Memory B cell (primary cell): Measurements from ENCODE around the gene TECPR1.

Experiments used
- ATAC-seq: fragments of 150-1000 bp; cut with Tn5 transposase; 2 replicates; pipeline ENCODE4 v1.10.0; 2021; ENCODE audit warnings: low read depth, mild to moderate bottlenecking, moderate library complexity
- DNase-seq, 2 donors: peaks; one replicate each; pipeline ENCODE4 v3.0.0; 2022; ENCODE audit warnings: low spot score in 2 of 2
- H3K27ac Mint-ChIP-seq: one replicate; pipeline ENCODE4 v1.8.0; 2022; ENCODE audit warnings: mild to moderate bottlenecking, moderate library complexity, mixed read lengths
- H3K27me3 Mint-ChIP-seq: one replicate; pipeline ENCODE4 v1.8.0; 2022; ENCODE audit warnings: mixed read lengths
- H3K36me3 Mint-ChIP-seq: one replicate; pipeline ENCODE4 v1.8.0; 2022; ENCODE audit warnings: mild to moderate bottlenecking, mixed read lengths
- H3K4me1 Mint-ChIP-seq: one replicate; pipeline ENCODE4 v1.8.0; 2022; ENCODE audit warnings: mixed read lengths
- H3K4me3 Mint-ChIP-seq: one replicate; pipeline ENCODE4 v1.8.0; 2022; ENCODE audit warnings: mild to moderate bottlenecking, moderate library complexity, mixed read lengths
- H3K9me3 Mint-ChIP-seq: one replicate; pipeline ENCODE4 v1.8.0; 2022; ENCODE audit warnings: mixed read lengths

TECPR1 gene

GRCh38 chr7:98174334-98175259 lies 77.4 kb downstream of the TECPR1 start:
- H3K27me3 Mint-ChIP-seq = no peaks in the 10 kb centered on the region
- H3K4me1 Mint-ChIP-seq = no peaks in the 10 kb centered on the region
- peaks cover 15% of the 10 kb centered on the region for H3K36me3 Mint-ChIP-seq
- ATAC-seq = no peak
- H3K4me3 Mint-ChIP-seq = no peak overlapping the region
- no peak for DNase-seq
- H3K9me3 Mint-ChIP-seq = no peaks in the 10 kb centered on the region
- no peak overlapping the region for H3K27ac Mint-ChIP-seq

GRCh38 chr7:98171449-98171848 lies 80.6 kb downstream of the TECPR1 start:
- no peak for DNase-seq
- no peak for ATAC-seq
- H3K4me1 Mint-ChIP-seq = peaks cover 4% of the 10 kb centered on the region
- no peaks in the 10 kb centered on the region for H3K27me3 Mint-ChIP-seq
- no peak overlapping the region for H3K27ac Mint-ChIP-seq
- H3K9me3 Mint-ChIP-seq = no peaks in the 10 kb centered on the region
- H3K36me3 Mint-ChIP-seq = peaks cover 19% of the 10 kb centered on the region
- no peak overlapping the region for H3K4me3 Mint-ChIP-seq

GRCh38 chr7:98170966-98171365 lies 81.1 kb downstream of the TECPR1 start:
- no peak overlapping the region for H3K4me3 Mint-ChIP-seq
- peaks cover 6% of the 10 kb centered on the region for H3K4me1 Mint-ChIP-seq
- ATAC-seq = no peak
- H3K27me3 Mint-ChIP-seq = no peaks in the 10 kb centered on the region
- peaks cover 19% of the 10 kb centered on the region for H3K36me3 Mint-ChIP-seq
- no peak overlapping the region for H3K27ac Mint-ChIP-seq
- H3K9me3 Mint-ChIP-seq = no peaks in the 10 kb centered on the region
- no peak for DNase-seq

- Mint-ChIP-seq H3K9me3 (no peaks in the 10 kb centered on the region), H3K36me3 (peaks cover 11% of the 10 kb centered on the region), H3K27me3 (no peaks in the 10 kb centered on the region), H3K27ac (no peak overlapping the region), H3K4me3 (no peak overlapping the region), H3K4me1 (peaks cover 6% of the 10 kb centered on the region)
- DNase-seq (no peak), ATAC-seq (no peak)
These were observed 83.0 kb downstream of the TECPR1 start for GRCh38 chr7:98168904-98169621.

- Mint-ChIP-seq H3K4me1 (peaks cover 6% of the 10 kb centered on the region), H3K36me3 (peaks cover 11% of the 10 kb centered on the region), H3K4me3 (no peak overlapping the region), H3K9me3 (no peaks in the 10 kb centered on the region), H3K27ac (no peak overlapping the region), H3K27me3 (no peaks in the 10 kb centered on the region)
- DNase-seq (peak; percentile 37 to 63), ATAC-seq (peak; percentile 67)
These were observed 83.7 kb downstream of the TECPR1 start for GRCh38 chr7:98168181-98168903.

- peaks cover 9% of the 10 kb centered on the region for H3K4me1 Mint-ChIP-seq
- H3K27ac Mint-ChIP-seq = no peak overlapping the region
- peaks cover 9% of the 10 kb centered on the region for H3K36me3 Mint-ChIP-seq
- H3K4me3 Mint-ChIP-seq = no peak overlapping the region
- DNase-seq (no peak), ATAC-seq (no peak)
- no peaks in the 10 kb centered on the region for H3K9me3 Mint-ChIP-seq
- H3K27me3 Mint-ChIP-seq = no peaks in the 10 kb centered on the region
These were observed 84.4 kb downstream of the TECPR1 start for GRCh38 chr7:98167653-98168052.

GRCh38 chr7:98166668-98166970 lies 85.4 kb downstream of the TECPR1 start:
- ATAC-seq (no peak), DNase-seq (no peak)
- Mint-ChIP-seq H3K4me3 (no peak overlapping the region), H3K36me3 (peaks cover 6% of the 10 kb centered on the region), H3K27ac (no peak overlapping the region), H3K27me3 (no peaks in the 10 kb centered on the region), H3K4me1 (peaks cover 11% of the 10 kb centered on the region), H3K9me3 (no peaks in the 10 kb centered on the region)

- peaks cover 6% of the 10 kb centered on the region for H3K36me3 Mint-ChIP-seq
- no peaks in the 10 kb centered on the region for H3K9me3 Mint-ChIP-seq
- DNase-seq = peak; percentile 49 to 50
- no peak overlapping the region for H3K4me3 Mint-ChIP-seq
- no peak overlapping the region for H3K27ac Mint-ChIP-seq
- ATAC-seq = peak; percentile 82
- H3K27me3 Mint-ChIP-seq = no peaks in the 10 kb centered on the region
- peaks cover 11% of the 10 kb centered on the region for H3K4me1 Mint-ChIP-seq
These were observed 86.0 kb downstream of the TECPR1 start for GRCh38 chr7:98165827-98166667.
